GM12878 (cell line): ENCODE results near the gene HLA-DRA. TPM values are rescaled to one million over a fixed set of nuclear protein-coding genes. Genes with fewer than 3 reads are reported as not detected.
A peak's percentile ranks its signal among the peaks of the same experiment; 100 is the strongest.

Source experiments
- ATAC-seq: fragments of 200-7000 bp; cut with Tn5 transposase; 3 replicates; pipeline ENCODE4 v1.9.1; 2020; ENCODE audit warnings: mild to moderate bottlenecking, moderate library complexity
- BruUV-seq: library from RNA; stranded (reverse); fragments of 400-500 nt; replicated peaks from 2 replicates; lab custom pipeline; 2021; lab: Mats Ljungman, UMichigan
- CTCF ChIA-PET: fragments of 300-600 bp; sonication (Branson Sonifier 250); formaldehyde crosslinking; extraction: SDS; loops from one replicate; lab custom pipeline; 2021; ENCODE audit warnings: inconsistent platforms; lab: Yijun Ruan, JAX
- POLR2A ChIA-PET: fragments of 350-600 bp; formaldehyde crosslinking; extraction: SDS; loops from one replicate; lab custom pipeline; 2021; ENCODE audit warnings: inconsistent platforms; lab: Charles Lee
- RAD21 ChIA-PET: fragments of 300-600 bp; sonication (Branson Sonifier 250); formaldehyde crosslinking; loops from one replicate; lab custom pipeline; 2023; ENCODE audit warnings: antibody characterized with exemption; ENCODE audit not compliant: unreplicated experiment; lab: Charles Lee
- SMC1A ChIA-PET: fragments of 300-600 bp; sonication (Branson Sonifier 250); formaldehyde crosslinking; loops from one replicate; lab custom pipeline; 2023; ENCODE audit not compliant: unreplicated experiment, uncharacterized antibody; lab: Charles Lee
- DNase-seq: peaks from one replicate; pipeline ENCODE4 v3.0.0-alpha.2; 2011; ENCODE audit warnings: low read depth, low spot score
- FAIRE-seq: peaks from 3 replicates; lab custom pipeline; 2011; peaks lifted over from hg19 to GRCh38; lab: Jason Lieb, UNC
- H2AFZ ChIP-seq: 2 replicates; pipeline ENCODE4 v1.6.0; 2011; ENCODE audit warnings: low read depth, low read length, control low read depth; ENCODE audit not compliant: control insufficient read depth
- H3K27ac ChIP-seq: 2 replicates; pipeline ENCODE4 v1.5.1; 2011; ENCODE audit warnings: control low read depth; ENCODE audit not compliant: control insufficient read depth, insufficient read depth
- H3K27me3 ChIP-seq, 2 experiments: replicated peaks in 1 of 2; 2 replicates each; pipeline versions ENCODE4 v1.6.0 to v1.6.1; 2011; ENCODE audit warnings: low read length in 1 of 2; ENCODE audit not compliant: control insufficient read depth in 2 of 2, insufficient read depth in 2 of 2
- H3K36me3 ChIP-seq, 2 experiments: 2 replicates each; pipeline ENCODE4 v1.5.1; 2011; ENCODE audit warnings: low read length in 1 of 2; ENCODE audit not compliant: control insufficient read depth in 2 of 2, insufficient read depth in 2 of 2
- H3K4me1 ChIP-seq: 2 replicates; pipeline ENCODE4 v1.6.1; 2011; ENCODE audit warnings: mild to moderate bottlenecking, low read length, moderate library complexity, mixed read lengths; ENCODE audit not compliant: control insufficient read depth, insufficient read depth
- H3K4me2 ChIP-seq: 2 replicates; pipeline ENCODE4 v1.6.0; 2011; ENCODE audit warnings: control low read depth; ENCODE audit not compliant: control insufficient read depth, insufficient read depth
- H3K4me3 ChIP-seq: fragments of 200-600 bp; sonication (generic); 2 replicates; pipeline ENCODE4 v1.5.1; 2016
- H3K79me2 ChIP-seq: 2 replicates; pipeline ENCODE4 v1.6.0; 2011; ENCODE audit warnings: low read length; ENCODE audit not compliant: control insufficient read depth, insufficient read depth
- H3K9ac ChIP-seq: 2 replicates; pipeline ENCODE4 v1.8.0; 2011; ENCODE audit warnings: low read length, control low read depth, mixed read lengths; ENCODE audit not compliant: control insufficient read depth, insufficient read depth
- H3K9me3 ChIP-seq: replicated peaks from 3 replicates; pipeline ENCODE4 v1.5.1; 2011; ENCODE audit warnings: mild to moderate bottlenecking, low read length; ENCODE audit not compliant: control insufficient read depth, insufficient read depth
- H4K20me1 ChIP-seq: 2 replicates; pipeline ENCODE4 v1.6.0; 2011; ENCODE audit not compliant: control insufficient read depth, insufficient read depth
- KLF5 ChIP-seq: fragments of 450-650 bp; IDR thresholded peaks from 2 replicates; pipeline ENCODE4 v1.6.1; 2014; ENCODE audit warnings: mild to moderate bottlenecking; ENCODE audit not compliant: partially characterized antibody
- NFYB ChIP-seq: IDR thresholded peaks from 2 replicates; pipeline ENCODE4 v1.6.1; 2011; ENCODE audit warnings: low read depth, mild to moderate bottlenecking, low read length, improper control_type of control experiment, moderate library complexity; ENCODE audit not compliant: insufficient read depth
- REST ChIP-seq: IDR thresholded peaks from 2 replicates; pipeline ENCODE4 v1.6.1; 2012; ENCODE audit warnings: mild to moderate bottlenecking, low read depth, low read length
- SREBF1 ChIP-seq: IDR thresholded peaks from 2 replicates; pipeline ENCODE4 v1.6.1; 2012; ENCODE audit warnings: mild to moderate bottlenecking, low read length
- TARDBP ChIP-seq: IDR thresholded peaks from 2 replicates; pipeline ENCODE4 v1.6.1; 2016; ENCODE audit warnings: borderline replicate concordance
- ZBED1 ChIP-seq: IDR thresholded peaks from 2 replicates; pipeline ENCODE4 v1.6.1; 2016; ENCODE audit warnings: borderline replicate concordance
- ZNF24 ChIP-seq: fragments of 450-650 bp; IDR thresholded peaks from 2 replicates; pipeline ENCODE4 v1.6.1; 2017; ENCODE audit warnings: antibody characterized with exemption, mild to moderate bottlenecking
- ZNF384 ChIP-seq: IDR thresholded peaks from 2 replicates; pipeline ENCODE4 v1.6.1; 2012; ENCODE audit warnings: low read depth, mild to moderate bottlenecking, low read length, improper control_type of control experiment, borderline replicate concordance
- WGBS: methylation state at CpG from one replicate; pipeline ENCODE4 v1.1.6; 2016; ENCODE audit warnings: low lambda C conversion rate; ENCODE audit not compliant: insufficient replicate concordance, insufficient coverage; ENCODE audit errors: missing lambda C conversion rate; 5-methylcytosine and 5-hydroxymethylcytosine counted together
- in situ Hi-C: fragments of 300-500 bp; cut with MboI; formaldehyde crosslinking; loops from 9 replicates; pipeline ENCODE4 v1.14.3; 2018; ENCODE audit warnings: mixed read lengths
- intact Hi-C: fragments of 100-400 bp; cut with micrococcal nuclease; formaldehyde crosslinking; loops from one replicate; pipeline ENCODE4 v1.14.2; 2022; ENCODE audit not compliant: unreplicated experiment
- polyA plus RNA-seq, 11 experiments: library from polyadenylated mRNA; depleted of rRNA in 4 of 11; unstranded in 6 of 11; stranded (reverse) in 5 of 11; fragments of >200 nt; fragmentation: Nextera tagmentation in 4 of 11; fragmentation: Illumina TruSeq in 1 of 11; extraction: Ambion mirVana in 4 of 11; extraction: Trizol in 1 of 11; gene quantifications; 1 replicate in 1 of 11; 2 replicates in 10 of 11; pipeline versions ENCODE4 v1.2.1 to v1.2.3, GENCODE V29; 2011 to 2016; ENCODE audit warnings: inconsistent platforms in 2 of 11, missing spikeins in 2 of 11, low read depth in 1 of 11
- total RNA-seq, 4 experiments: library from RNA; depleted of rRNA in 3 of 4; stranded (reverse); fragments of >200 nt in 3 of 4; fragmentation: Illumina TruSeq in 1 of 4; extraction: Trizol in 1 of 4; gene quantifications; 2 replicates each; pipeline versions ENCODE4 v1.2.1 to v1.2.3, GENCODE V29; 2013 to 2021

HLA-DRA gene
- total and polyA plus RNA-seq, 10 of the 15 experiments (the other 5 are each of a cell fraction or from before 2014, with no cell fraction given), result 2,040 to 7,093 (median 2,859) TPM

- no peak for ATAC-seq
- Histone ChIP-seq H4K20me1 (no peaks in the 10 kb centered on the region), H3K9me3 (no peaks in the 10 kb centered on the region), H3K4me2 (peak overlapping the region; percentile 0; the same call in 1 of the 2 replicates), H3K4me1 (peaks cover 27% of the 10 kb centered on the region), H3K27me3 (no peaks in the 10 kb centered on the region), H3K9ac (no peak overlapping the region), H3K79me2 (peaks cover 28% of the 10 kb centered on the region), H2AFZ (no peak overlapping the region), H3K4me3 (no peak overlapping the region)
- no peak for DNase-seq
- no TSS peak for BruUV-seq
- FAIRE-seq, result no peak
- intact Hi-C loops (loop anchor here (5.0 to 10.0 kb wide), 5 partner anchors 151 to 509 kb away; partner anchors contain the start of genes HLA-DMB, HLA-DQA1 and HLA-DRB1), in situ Hi-C loops (no loop called here)
- SMC1A ChIA-PET, result interaction anchor here (0.8 to 7.3 kb wide), 13 partner anchors 11 to 432 kb away, joined by 3 to 154 read pairs (median 5); partner anchors contain the start of gene HLA-DRB1
- RAD21 ChIA-PET, result interaction anchor here (0.7 to 8.2 kb wide), 14 partner anchors 11 to 640 kb away, joined by 3 to 119 read pairs (median 4); partner anchors contain the start of genes HLA-DPB1, HLA-DQA1 and TAP2
- CTCF ChIA-PET, result interaction anchor here (0.5 to 9.2 kb wide), 7 partner anchors 12 to 432 kb away, joined by 3 to 160 read pairs (median 8); no protein-coding TSS in a partner anchor
- 19% methylated on average over 4 of the region's 4 CpGs for WGBS
- TF ChIP-seq KLF5, result no peak
- no peak for TF ChIP-seq ZBED1
- TF ChIP-seq, all 136 proteins: peak for 0
- H3K36me3 ChIP-seq, result 0 out of 4 replicates have a peak, but pooled peaks cover 0 to under 1% of the 10 kb centered on the region in 2 experiments
- H3K27ac ChIP-seq, result peak overlapping the region; percentile 100
- POLR2A ChIA-PET, result interaction anchor here (0.7 to 2.4 kb wide), 7 partner anchors 24 to 260 kb away, joined by 3 to 20 read pairs (median 7); partner anchors contain the start of gene HLA-DQB1
Observed at GRCh38 chr6:32436186-32436585, 3.5 kb upstream of the HLA-DRA start.

DNA sequence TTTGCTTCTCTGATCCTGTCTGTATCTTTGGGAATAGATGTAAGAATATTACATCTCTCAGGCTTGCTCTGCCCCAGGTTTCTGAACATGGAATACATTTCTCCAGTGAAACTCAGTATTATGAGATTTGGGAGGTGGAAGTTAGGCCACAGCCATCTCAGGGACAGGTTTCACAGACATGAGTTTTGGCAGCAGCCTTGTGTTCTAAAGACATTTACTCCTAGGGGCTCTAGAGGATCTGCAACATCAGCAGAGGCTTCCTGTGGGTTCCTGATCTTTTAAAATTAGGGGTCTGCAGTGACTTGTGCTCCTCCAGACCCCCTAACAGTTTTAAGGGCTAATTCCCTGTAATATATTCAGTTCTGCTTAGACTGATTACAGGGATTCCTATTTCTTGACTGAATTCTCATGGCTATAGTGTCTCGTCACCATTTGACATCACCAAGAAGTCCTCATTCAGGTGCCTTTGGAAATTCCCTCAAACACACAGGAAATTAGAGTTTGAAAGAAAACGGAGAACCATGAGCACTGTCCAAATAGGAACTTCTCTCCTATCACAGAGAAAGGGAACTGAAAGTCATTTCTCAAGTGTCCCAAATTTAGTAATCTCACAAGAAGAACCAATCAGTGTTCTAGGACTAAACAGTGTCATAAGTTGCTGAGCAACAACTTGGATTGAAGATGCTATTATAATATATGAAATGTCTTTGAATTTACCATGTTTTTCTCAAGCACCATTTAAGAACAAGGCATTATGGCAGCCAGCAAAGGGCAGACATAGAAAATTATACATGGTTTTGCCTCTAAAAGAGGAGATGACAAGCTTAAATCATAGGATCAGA, 2.5 kb upstream of the HLA-DRA start:
- no peaks in the 10 kb centered on the region for H4K20me1 ChIP-seq
- FAIRE-seq (peak; percentile 80), DNase-seq (peak; percentile 95), ATAC-seq (peak; percentile 71)
- H3K4me2 ChIP-seq, result peak overlapping the region; percentile 58
- BruUV-seq, result TSS peak; percentile 74
- peak overlapping the region; percentile 100 for H3K27ac ChIP-seq
- POLR2A ChIA-PET, result interaction anchor here (0.6 to 2.4 kb wide), 7 partner anchors 172 to 255 kb away, joined by 3 to 20 read pairs (median 7); partner anchors contain the start of gene HLA-DQB1
- CTCF ChIA-PET, result interaction anchor here (1.1 to 9.2 kb wide), 6 partner anchors 36 to 431 kb away, joined by 3 to 160 read pairs (median 10); no protein-coding TSS in a partner anchor
- peaks cover 38% of the 10 kb centered on the region for H3K79me2 ChIP-seq
- H2AFZ ChIP-seq, result peak overlapping the region; percentile 8; the same call in 1 of the 2 replicates
- peaks cover 0 to 8% of the 10 kb centered on the region in 2 experiments; a peak in 1 of 4 replicates for H3K36me3 ChIP-seq
- H3K9me3 ChIP-seq, result no peaks in the 10 kb centered on the region
- no peak overlapping the region for H3K4me3 ChIP-seq
- intact Hi-C loops (loop anchor here (1.0 to 10.0 kb wide), 6 partner anchors 150 to 508 kb away; partner anchors contain the start of genes HLA-DMB, HLA-DQA1 and HLA-DRB1), in situ Hi-C loops (no loop called here)
- H3K27me3 ChIP-seq, result no peaks in the 10 kb centered on the region
- H3K4me1 ChIP-seq, result peaks cover 27% of the 10 kb centered on the region
- WGBS, result 0% methylated on average over 2 of the region's 2 CpGs
- H3K9ac ChIP-seq, result peak overlapping the region; percentile 74
- SMC1A ChIA-PET, result interaction anchor here (0.7 to 7.3 kb wide), 6 partner anchors 152 to 350 kb away, joined by 3 to 154 read pairs (median 10); partner anchors contain the start of gene HLA-DRB1
- RAD21 ChIA-PET, result interaction anchor here (0.8 to 8.2 kb wide), 6 partner anchors 199 to 430 kb away, joined by 3 to 119 read pairs (median 10); partner anchors contain the start of gene HLA-DQA1
- TF ChIP-seq NFYB (peak; percentile 88), REST (no peak), ZNF384 (no peak), TARDBP (no peak), SREBF1 (no peak), ZNF24 (no peak)
